Transverse colon (tissue), 4 donors: ENCODE measurements around the gene ZBTB5. TPM values are rescaled to one million over a fixed set of nuclear protein-coding genes. Genes with fewer than 3 reads are reported as not detected.

Experiments used
- DNase-seq: peaks from one replicate; pipeline ENCODE4 v3.0.0-alpha.2; 2019
- H3K27ac ChIP-seq, 4 donors: fragments of 200-600 bp; sonication (generic); 2 replicates each; pipeline ENCODE4 v1.5.1; 2016 to 2018; ENCODE audit warnings: inconsistent platforms in 4 of 4
- H3K27me3 ChIP-seq: fragments of 200-600 bp; sonication (generic); 2 replicates; pipeline ENCODE4 v1.5.1; 2017; ENCODE audit warnings: inconsistent platforms
- H3K36me3 ChIP-seq, 4 donors: fragments of 200-600 bp; sonication (generic); 2 replicates each; pipeline ENCODE4 v1.5.1; 2017 to 2019; ENCODE audit warnings: inconsistent platforms in 4 of 4
- H3K4me1 ChIP-seq, 4 donors: fragments of 200-600 bp; sonication (generic); 2 replicates each; pipeline ENCODE4 v1.5.1; 2017 to 2020; ENCODE audit warnings: inconsistent platforms in 4 of 4
- H3K4me3 ChIP-seq, 4 donors: fragments of 200-600 bp; sonication (generic); 1 replicate in 1 of 4; 2 replicates in 3 of 4; pipeline versions ENCODE4 v1.5.1 to v1.6.1; 2017 to 2019; ENCODE audit warnings: inconsistent platforms in 4 of 4
- H3K9me3 ChIP-seq, 2 donors: fragments of 200-600 bp; sonication (generic); 2 replicates each; pipeline ENCODE4 v1.5.1; 2017 to 2019; ENCODE audit warnings: inconsistent platforms in 2 of 2
- CTCF ChIP-seq, 5 experiments: fragments of 200-600 bp in 3 of 5; fragments of 450-650 bp in 2 of 5; sonication (generic) in 3 of 5; IDR thresholded peaks; 1 replicate in 2 of 5; 2 replicates in 3 of 5; pipeline ENCODE4 v1.5.1; 2016 to 2017; ENCODE audit warnings: antibody characterized with exemption in 5 of 5, inconsistent platforms in 3 of 5, mild to moderate bottlenecking in 2 of 5, moderate library complexity in 1 of 5
- EP300 ChIP-seq: sonication (generic); formaldehyde crosslinking; IDR thresholded peaks from one replicate; pipeline ENCODE4 v1.6.1; 2017; ENCODE audit warnings: antibody characterized with exemption, low read depth
- POLR2A ChIP-seq: fragments of 450-650 bp; IDR thresholded peaks from one replicate; pipeline ENCODE4 v1.6.1; 2016; ENCODE audit warnings: antibody characterized with exemption, mild to moderate bottlenecking, moderate library complexity
- POLR2AphosphoS5 ChIP-seq, 3 donors: sonication (generic); formaldehyde crosslinking; IDR thresholded peaks; one replicate each; pipeline ENCODE4 v1.6.1; 2016; ENCODE audit warnings: antibody characterized with exemption in 3 of 3
- WGBS, 2 donors: methylation state at CpG; one replicate each; pipeline ENCODE4 v1.1.5; 2018; ENCODE audit warnings: low coverage in 1 of 2; 5-methylcytosine and 5-hydroxymethylcytosine counted together
- in situ Hi-C, 4 donors: fragments of 200-750 bp; cut with MboI; loops; one replicate each; pipeline versions ENCODE4 v1.15.0 to v1.15.1; 2017; ENCODE audit warnings: low sequenced_read_pairs in 3 of 4, low pct_ligation_motif_present in 1 of 4, low pct_unique_long_range_greater_than_20kb in 1 of 4
- intact Hi-C: fragments of 100-400 bp; cut with DNase I; formaldehyde crosslinking; loops from one replicate; pipeline ENCODE4 v1.15.1; 2023; ENCODE audit warnings: low total_unique reads
- total RNA-seq, 4 donors: library from RNA; depleted of rRNA; stranded (reverse); fragments of >200 nt; gene quantifications; one replicate each; pipeline ENCODE4 v1.1.0, GENCODE V29; 2016

The ZBTB5 gene
- total RNA-seq, 4 donors from 2014 or later = 3.2 to 14.6 (median 12.8) TPM

DNA sequence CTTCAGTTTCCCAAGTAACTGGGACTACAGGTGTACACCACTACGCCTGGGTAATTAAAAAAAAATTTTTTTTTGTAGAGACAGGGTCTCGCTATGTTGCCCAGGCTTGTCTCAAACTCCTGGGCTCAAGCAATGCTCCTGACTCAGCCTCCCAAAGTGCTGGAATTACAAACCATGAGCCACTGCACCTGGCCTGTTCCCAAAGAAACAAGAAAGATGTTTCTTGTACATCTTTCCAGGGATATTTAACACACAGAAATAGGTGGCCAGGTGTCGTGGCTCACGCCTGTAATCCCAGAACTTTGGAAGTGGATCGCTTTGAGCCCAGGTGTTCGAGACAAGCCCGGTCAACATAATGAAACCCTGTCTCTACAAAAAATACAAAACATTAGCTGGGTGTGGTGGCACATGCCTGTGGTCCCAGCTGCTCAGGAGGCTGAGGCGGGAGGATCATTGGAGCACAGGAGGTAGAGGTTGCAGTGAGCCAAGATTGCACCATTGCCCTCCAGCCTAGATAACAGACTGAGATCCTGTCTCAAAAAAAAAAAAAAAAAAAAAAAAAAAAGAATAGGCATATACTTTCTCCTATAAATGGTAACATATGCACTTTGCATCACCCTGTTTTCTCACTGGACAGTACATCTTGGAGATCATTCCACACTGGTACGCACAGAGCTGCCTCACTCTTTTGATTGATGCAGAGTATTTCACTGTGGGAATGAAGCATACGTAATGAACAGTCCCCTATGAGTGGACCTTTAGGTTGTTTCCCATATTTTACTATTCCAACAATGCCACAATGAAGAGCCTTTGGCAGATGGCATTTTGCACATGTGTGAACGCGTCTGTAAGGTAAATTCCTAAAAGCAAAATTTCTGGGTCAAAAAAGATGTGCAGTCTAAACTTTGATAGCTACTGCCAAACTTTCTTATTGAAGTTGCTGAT is 44.7 kb downstream of the ZBTB5 start:
- Histone ChIP-seq H3K4me1 (peaks cover 10 to 28% (median 23%) of the 10 kb centered on the region in 4 donors), H3K36me3 (no peaks in the 10 kb centered on the region), H3K27ac (no peak overlapping the region), H3K27me3 (no peaks in the 10 kb centered on the region), H3K4me3 (no peak overlapping the region), H3K9me3 (no peaks in the 10 kb centered on the region)
- in situ Hi-C loops = no loop called here
- 87 to 97% methylated on average over 9 to 12 of the region's 12 CpGs for WGBS, 2 donors
- no peak for DNase-seq
- TF ChIP-seq POLR2AphosphoS5 (IDR thresholded peaks at IDR 0.05) (no peak), CTCF (IDR thresholded peaks at IDR 0.05) (no peak), EP300 (no peak), POLR2A (no peak)
- intact Hi-C loops = no loop called here

- no peak for TF ChIP-seq EP300
- TF ChIP-seq POLR2AphosphoS5 (IDR thresholded peaks at IDR 0.05) = no peak
- TF ChIP-seq POLR2A = no peak
- TF ChIP-seq CTCF (IDR thresholded peaks at IDR 0.05) = no peak
These were observed 46.0 kb downstream of the ZBTB5 start for GRCh38 chr9:37419204-37419603.

GRCh38 chr9:37417857-37418618 is 47.2 kb downstream of the ZBTB5 start:
- no peak overlapping the region for H3K4me3 ChIP-seq
- no peak for TF ChIP-seq POLR2AphosphoS5 (IDR thresholded peaks at IDR 0.05)
- no peak for TF ChIP-seq CTCF (IDR thresholded peaks at IDR 0.05)
- no peak for TF ChIP-seq EP300
- TF ChIP-seq POLR2A = no peak
- no peaks in the 10 kb centered on the region for H3K9me3 ChIP-seq
- no peaks in the 10 kb centered on the region for H3K27me3 ChIP-seq
- no peaks in the 10 kb centered on the region for H3K36me3 ChIP-seq
- in situ Hi-C loops = no loop called here
- intact Hi-C loops = no loop called here
- peaks cover 0 to 13% (median 5%) of the 10 kb centered on the region in 4 donors for H3K4me1 ChIP-seq
- WGBS, 2 donors = 83% methylated on average over 9 of the region's 9 CpGs; no CpG with 5 or more reads in 1 of the 2 donors
- no peak for DNase-seq
- H3K27ac ChIP-seq = no peak overlapping the region

More at GRCh38 chr9:37419204-37419603, 46.0 kb downstream of the ZBTB5 start:
- Histone ChIP-seq H3K27ac (no peak overlapping the region), H3K9me3 (no peaks in the 10 kb centered on the region), H3K4me3 (no peak overlapping the region), H3K36me3 (no peaks in the 10 kb centered on the region), H3K27me3 (no peaks in the 10 kb centered on the region), H3K4me1 (peaks cover 10 to 24% (median 16%) of the 10 kb centered on the region in 4 donors)
- intact Hi-C loops = no loop called here
- no peak for DNase-seq
- in situ Hi-C loops = no loop called here
- 93 to 96% methylated on average over 2 to 5 of the region's 5 CpGs for WGBS, 2 donors

- DNase-seq = no peak
- intact Hi-C loops = no loop called here
- WGBS, 2 donors = 88% methylated on average over 9 of the region's 9 CpGs; no CpG with 5 or more reads in 1 of the 2 donors
- Histone ChIP-seq H3K4me1 (peaks cover 0 to 13% (median 5%) of the 10 kb centered on the region in 4 donors), H3K27me3 (no peaks in the 10 kb centered on the region), H3K36me3 (no peaks in the 10 kb centered on the region), H3K27ac (no peak overlapping the region), H3K9me3 (no peaks in the 10 kb centered on the region), H3K4me3 (no peak overlapping the region)
- in situ Hi-C loops = no loop called here
- TF ChIP-seq EP300 (no peak), POLR2A (no peak), POLR2AphosphoS5 (IDR thresholded peaks at IDR 0.05) (no peak), CTCF (IDR thresholded peaks at IDR 0.05) (no peak)
These were observed 47.9 kb downstream of the ZBTB5 start for GRCh38 chr9:37417252-37417803.
